NCI-H1436 (cell line): Measurements from ENCODE around the gene USP2.
"Not testable (repeated sequence)": the region's sequence is repeated elsewhere in the genome, so short reads cannot be mapped to it uniquely, and the experiment has no call there.

Experiments
- DNase-seq: peaks from one replicate; lab custom pipeline; 2025; lab: John Stamatoyannopoulos, UW

USP2 gene

GRCh38 chr11:119412072-119412471, 30.6 kb upstream of the USP2 start:
- no peak for DNase-seq

- DNase-seq = no peak
Measured at GRCh38 chr11:119410501-119410900, 29.0 kb upstream of the USP2 start.

GRCh38 chr11:119409731-119410130, 28.2 kb upstream of the USP2 start:
- no peak for DNase-seq

- DNase-seq = no peak
Measured at GRCh38 chr11:119406005-119406404, 24.5 kb upstream of the USP2 start.

GRCh38 chr11:119405448-119405847, 24.0 kb upstream of the USP2 start:
- DNase-seq = not testable (repeated sequence)

GRCh38 chr11:119404872-119405271, 23.4 kb upstream of the USP2 start:
- no peak for DNase-seq

GRCh38 chr11:119403021-119403420, 21.5 kb upstream of the USP2 start:
- no peak for DNase-seq

GRCh38 chr11:119402470-119402869, 21.0 kb upstream of the USP2 start:
- DNase-seq = no peak

- no peak for DNase-seq
Measured at GRCh38 chr11:119400860-119401259, 19.4 kb upstream of the USP2 start.

GRCh38 chr11:119397740-119398139, 16.2 kb upstream of the USP2 start:
- DNase-seq = no peak

GRCh38 chr11:119396835-119397234, 15.3 kb upstream of the USP2 start:
- DNase-seq = no peak

GRCh38 chr11:119391275-119391674, 9.8 kb upstream of the USP2 start:
- DNase-seq = no peak

- peak; percentile 45 for DNase-seq
Measured at GRCh38 chr11:119389611-119390254, 8.2 kb upstream of the USP2 start.

GRCh38 chr11:119388103-119388502, 6.6 kb upstream of the USP2 start:
- no peak for DNase-seq

- no peak for DNase-seq
Measured at GRCh38 chr11:119384332-119384731, 2.8 kb upstream of the USP2 start.

GRCh38 chr11:119382513-119382912, 1.0 kb upstream of the USP2 start:
- DNase-seq = not testable (repeated sequence)

- DNase-seq = no peak
Measured at GRCh38 chr11:119382101-119382500, 611 bp upstream of the USP2 start.

- no peak for DNase-seq
Measured at GRCh38 chr11:119380827-119381180, 686 bp downstream of the USP2 start.

- DNase-seq = no peak
Measured at GRCh38 chr11:119380160-119380826, 1.2 kb downstream of the USP2 start.

- no peak for DNase-seq
Measured at GRCh38 chr11:119378851-119379465, 2.5 kb downstream of the USP2 start.

GRCh38 chr11:119377961-119378667, 3.4 kb downstream of the USP2 start:
- DNase-seq = no peak

GRCh38 chr11:119377112-119377901, 4.2 kb downstream of the USP2 start:
- DNase-seq = no peak
